Activated naive CD4-positive, alpha-beta T cell treated with anti-CD3 and anti-CD28 coated beads, Interleukin-2, amount 50 U/mL, for 16 hours (primary cell): Measurements from ENCODE around the gene CCDC137.

Source experiments
- DNase-seq: peaks from one replicate; pipeline ENCODE4 v3.0.0-alpha.2; 2020

The CCDC137 gene

GRCh38 chr17:81703747-81704654, 37.5 kb downstream of the CCDC137 start:
- no peak for DNase-seq

GRCh38 chr17:81705518-81706231, 39.1 kb downstream of the CCDC137 start:
- DNase-seq: no peak

- DNase-seq: no peak
These were observed 39.7 kb downstream of the CCDC137 start for GRCh38 chr17:81706232-81706611.

- no peak for DNase-seq
These were observed 40.5 kb downstream of the CCDC137 start for GRCh38 chr17:81706757-81707624.

GRCh38 chr17:81707725-81708646, 41.4 kb downstream of the CCDC137 start:
- DNase-seq: no peak

GRCh38 chr17:81708739-81709185, 42.2 kb downstream of the CCDC137 start:
- no peak for DNase-seq

- no peak for DNase-seq
These were observed 44.2 kb downstream of the CCDC137 start for GRCh38 chr17:81710514-81711308.

GRCh38 chr17:81711814-81712467, 45.4 kb downstream of the CCDC137 start, which contains the start of gene SLC25A10:
SLC25A10 (plus strand) TSS chr17:81712284; CDS start chr17:81712427, 143 bp downstream.
- DNase-seq: peak; percentile 86

- no peak for DNase-seq
These were observed 46.0 kb downstream of the CCDC137 start for GRCh38 chr17:81712468-81713003.

- DNase-seq: no peak
These were observed 46.5 kb downstream of the CCDC137 start for GRCh38 chr17:81713004-81713555.

- DNase-seq: no peak
These were observed 47.2 kb downstream of the CCDC137 start for GRCh38 chr17:81713556-81714411.

- DNase-seq: no peak
These were observed 48.0 kb downstream of the CCDC137 start for GRCh38 chr17:81714412-81715106.

GRCh38 chr17:81715107-81715871, 48.8 kb downstream of the CCDC137 start:
- no peak for DNase-seq

- no peak for DNase-seq
These were observed 49.5 kb downstream of the CCDC137 start for GRCh38 chr17:81715872-81716673.

GRCh38 chr17:81716674-81716996, 50.1 kb downstream of the CCDC137 start:
- DNase-seq: no peak

GRCh38 chr17:81717049-81717765, 50.7 kb downstream of the CCDC137 start:
- no peak for DNase-seq
